Measurements from ENCODE around the gene RNF151. TPM values are rescaled to one million over a fixed set of nuclear protein-coding genes. Genes with fewer than 3 reads are reported as not detected.

RNF151 gene
- total RNA-seq, 1 donor from 2014 or later = not detected

- no peak for DNase-seq (ENCODE audit: low spot score in 2 of 2, unreplicated experiment in 2 of 2)
- H3K4me3 Mint-ChIP-seq = peak overlapping the region; percentile 47
- H3K9me3 Mint-ChIP-seq = no peaks in the 10 kb centered on the region
- H3K36me3 Mint-ChIP-seq = peaks cover 15% of the 10 kb centered on the region
- peaks cover 9% of the 10 kb centered on the region for H3K4me1 Mint-ChIP-seq
- H3K27ac Mint-ChIP-seq = no peak overlapping the region
- H3K27me3 Mint-ChIP-seq (ENCODE audit: low read depth) = peaks cover 40% of the 10 kb centered on the region
- no peak for TF ChIP-seq CTCF (IDR thresholded peaks at IDR 0.05; ENCODE audit: unreplicated experiment)
Observed at GRCh38 chr16:1991135-1991551, 24.5 kb downstream of the RNF151 start.

- no peak for TF ChIP-seq CTCF (IDR thresholded peaks at IDR 0.05; ENCODE audit: unreplicated experiment)
- no peak overlapping the region for H3K27ac Mint-ChIP-seq
- H3K4me3 Mint-ChIP-seq = peak overlapping the region; percentile 47
- peaks cover 39% of the 10 kb centered on the region for H3K27me3 Mint-ChIP-seq (ENCODE audit: low read depth)
- peaks cover 11% of the 10 kb centered on the region for H3K36me3 Mint-ChIP-seq
- H3K9me3 Mint-ChIP-seq = no peaks in the 10 kb centered on the region
- H3K4me1 Mint-ChIP-seq = peaks cover 9% of the 10 kb centered on the region
- no peak for DNase-seq (ENCODE audit: low spot score in 2 of 2, unreplicated experiment in 2 of 2)
Observed at GRCh38 chr16:1991588-1991947, 24.9 kb downstream of the RNF151 start.

DNA sequence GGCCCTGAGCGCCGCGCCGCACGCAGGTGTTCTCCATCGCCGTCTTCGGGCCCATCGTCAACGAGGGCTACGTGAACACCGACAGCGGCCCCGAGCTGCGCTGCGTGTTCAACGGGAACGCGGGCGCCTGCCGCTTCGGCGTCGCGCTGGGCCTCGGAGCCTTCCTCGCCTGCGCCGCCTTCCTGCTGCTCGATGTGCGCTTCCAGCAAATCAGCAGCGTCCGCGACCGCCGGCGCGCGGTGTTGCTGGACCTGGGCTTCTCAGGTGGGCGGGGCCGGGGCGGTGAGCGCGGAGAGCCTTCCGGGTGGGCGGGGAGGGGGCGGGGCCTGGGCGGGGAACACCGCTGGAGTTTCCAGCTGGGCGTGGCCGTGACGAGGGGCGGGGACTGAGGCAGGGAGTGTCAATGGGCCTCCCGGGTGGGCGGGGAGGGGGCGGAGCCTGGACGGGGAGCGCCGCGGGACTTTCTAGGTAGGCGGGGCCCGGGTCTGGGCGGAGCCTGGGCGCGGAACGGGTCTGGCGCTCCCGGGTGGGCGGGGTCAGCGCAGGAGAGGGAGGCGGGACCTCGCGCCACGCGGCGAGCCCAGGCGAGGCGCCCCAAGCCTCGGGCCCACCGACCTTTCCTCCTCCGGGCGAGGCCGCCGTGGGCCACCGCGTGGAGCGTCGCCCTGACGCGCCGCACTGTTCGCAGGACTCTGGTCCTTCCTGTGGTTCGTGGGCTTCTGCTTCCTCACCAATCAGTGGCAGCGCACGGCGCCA, 25.5 kb downstream of the RNF151 start:
- Mint-ChIP-seq H3K9me3 (no peaks in the 10 kb centered on the region), H3K27ac (no peak overlapping the region), H3K4me1 (peaks cover 9% of the 10 kb centered on the region), H3K27me3 (ENCODE audit: low read depth) (peaks cover 39% of the 10 kb centered on the region), H3K4me3 (no peak overlapping the region), H3K36me3 (peaks cover 7% of the 10 kb centered on the region)
- TF ChIP-seq CTCF (IDR thresholded peaks at IDR 0.05; ENCODE audit: unreplicated experiment) = no peak
- DNase-seq (ENCODE audit: low spot score in 2 of 2, unreplicated experiment in 2 of 2) = peak; percentile 79 to 82

- DNase-seq (ENCODE audit: low spot score in 2 of 2, unreplicated experiment in 2 of 2) = no peak
- H3K36me3 Mint-ChIP-seq = peaks cover 10% of the 10 kb centered on the region
- H3K27me3 Mint-ChIP-seq (ENCODE audit: low read depth) = peaks cover 38% of the 10 kb centered on the region
- no peak overlapping the region for H3K27ac Mint-ChIP-seq
- no peak for TF ChIP-seq CTCF (IDR thresholded peaks at IDR 0.05; ENCODE audit: unreplicated experiment)
- no peak overlapping the region for H3K4me3 Mint-ChIP-seq
- H3K9me3 Mint-ChIP-seq = no peaks in the 10 kb centered on the region
- H3K4me1 Mint-ChIP-seq = peaks cover 9% of the 10 kb centered on the region
Observed at GRCh38 chr16:1992704-1993317, 26.2 kb downstream of the RNF151 start.

DNA sequence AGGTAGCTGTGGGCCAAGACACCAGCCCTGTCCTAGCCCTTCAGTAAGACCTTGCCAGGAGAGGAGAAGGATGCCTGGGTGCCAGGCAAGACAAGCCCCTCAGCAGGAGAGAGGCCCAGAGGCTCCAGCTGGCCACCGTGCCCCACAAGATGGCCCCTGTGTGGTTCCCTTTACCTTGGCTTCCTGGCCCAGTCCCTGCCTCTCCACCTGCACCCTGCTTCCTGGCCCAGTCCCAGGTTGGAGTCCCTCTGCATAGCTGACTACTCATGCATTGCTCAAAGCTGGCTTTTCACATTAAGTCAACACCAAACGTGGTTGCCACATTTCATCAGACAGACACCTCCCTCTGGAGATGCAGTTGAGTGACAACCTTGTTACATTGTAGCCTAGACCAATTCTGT, 27.1 kb downstream of the RNF151 start:
- no peak for TF ChIP-seq CTCF (IDR thresholded peaks at IDR 0.05; ENCODE audit: unreplicated experiment)
- Mint-ChIP-seq H3K36me3 (peaks cover 12% of the 10 kb centered on the region), H3K4me3 (peak overlapping the region; percentile 26), H3K4me1 (peaks cover 9% of the 10 kb centered on the region), H3K9me3 (no peaks in the 10 kb centered on the region), H3K27ac (no peak overlapping the region), H3K27me3 (ENCODE audit: low read depth) (peaks cover 30% of the 10 kb centered on the region)
- DNase-seq (ENCODE audit: low spot score in 2 of 2, unreplicated experiment in 2 of 2) = no peak
